HG03558 (cell line): Measurements from ENCODE around the gene PER2.
"Not testable (repeated sequence)": the region's sequence is repeated elsewhere in the genome, so short reads cannot be mapped to it uniquely, and the experiment has no call there.

Experiments
- ATAC-seq: cut with Tn5 transposase; IDR thresholded peaks from one replicate; pipeline ENCODE4 v1.9.1; 2021; ENCODE audit warnings: moderate number of reproducible peaks; ENCODE audit not compliant: unreplicated experiment; ENCODE audit errors: extremely low read depth

The PER2 gene, protein sequence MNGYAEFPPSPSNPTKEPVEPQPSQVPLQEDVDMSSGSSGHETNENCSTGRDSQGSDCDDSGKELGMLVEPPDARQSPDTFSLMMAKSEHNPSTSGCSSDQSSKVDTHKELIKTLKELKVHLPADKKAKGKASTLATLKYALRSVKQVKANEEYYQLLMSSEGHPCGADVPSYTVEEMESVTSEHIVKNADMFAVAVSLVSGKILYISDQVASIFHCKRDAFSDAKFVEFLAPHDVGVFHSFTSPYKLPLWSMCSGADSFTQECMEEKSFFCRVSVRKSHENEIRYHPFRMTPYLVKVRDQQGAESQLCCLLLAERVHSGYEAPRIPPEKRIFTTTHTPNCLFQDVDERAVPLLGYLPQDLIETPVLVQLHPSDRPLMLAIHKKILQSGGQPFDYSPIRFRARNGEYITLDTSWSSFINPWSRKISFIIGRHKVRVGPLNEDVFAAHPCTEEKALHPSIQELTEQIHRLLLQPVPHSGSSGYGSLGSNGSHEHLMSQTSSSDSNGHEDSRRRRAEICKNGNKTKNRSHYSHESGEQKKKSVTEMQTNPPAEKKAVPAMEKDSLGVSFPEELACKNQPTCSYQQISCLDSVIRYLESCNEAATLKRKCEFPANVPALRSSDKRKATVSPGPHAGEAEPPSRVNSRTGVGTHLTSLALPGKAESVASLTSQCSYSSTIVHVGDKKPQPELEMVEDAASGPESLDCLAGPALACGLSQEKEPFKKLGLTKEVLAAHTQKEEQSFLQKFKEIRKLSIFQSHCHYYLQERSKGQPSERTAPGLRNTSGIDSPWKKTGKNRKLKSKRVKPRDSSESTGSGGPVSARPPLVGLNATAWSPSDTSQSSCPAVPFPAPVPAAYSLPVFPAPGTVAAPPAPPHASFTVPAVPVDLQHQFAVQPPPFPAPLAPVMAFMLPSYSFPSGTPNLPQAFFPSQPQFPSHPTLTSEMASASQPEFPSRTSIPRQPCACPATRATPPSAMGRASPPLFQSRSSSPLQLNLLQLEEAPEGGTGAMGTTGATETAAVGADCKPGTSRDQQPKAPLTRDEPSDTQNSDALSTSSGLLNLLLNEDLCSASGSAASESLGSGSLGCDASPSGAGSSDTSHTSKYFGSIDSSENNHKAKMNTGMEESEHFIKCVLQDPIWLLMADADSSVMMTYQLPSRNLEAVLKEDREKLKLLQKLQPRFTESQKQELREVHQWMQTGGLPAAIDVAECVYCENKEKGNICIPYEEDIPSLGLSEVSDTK (N-terminal part only)

DNA sequence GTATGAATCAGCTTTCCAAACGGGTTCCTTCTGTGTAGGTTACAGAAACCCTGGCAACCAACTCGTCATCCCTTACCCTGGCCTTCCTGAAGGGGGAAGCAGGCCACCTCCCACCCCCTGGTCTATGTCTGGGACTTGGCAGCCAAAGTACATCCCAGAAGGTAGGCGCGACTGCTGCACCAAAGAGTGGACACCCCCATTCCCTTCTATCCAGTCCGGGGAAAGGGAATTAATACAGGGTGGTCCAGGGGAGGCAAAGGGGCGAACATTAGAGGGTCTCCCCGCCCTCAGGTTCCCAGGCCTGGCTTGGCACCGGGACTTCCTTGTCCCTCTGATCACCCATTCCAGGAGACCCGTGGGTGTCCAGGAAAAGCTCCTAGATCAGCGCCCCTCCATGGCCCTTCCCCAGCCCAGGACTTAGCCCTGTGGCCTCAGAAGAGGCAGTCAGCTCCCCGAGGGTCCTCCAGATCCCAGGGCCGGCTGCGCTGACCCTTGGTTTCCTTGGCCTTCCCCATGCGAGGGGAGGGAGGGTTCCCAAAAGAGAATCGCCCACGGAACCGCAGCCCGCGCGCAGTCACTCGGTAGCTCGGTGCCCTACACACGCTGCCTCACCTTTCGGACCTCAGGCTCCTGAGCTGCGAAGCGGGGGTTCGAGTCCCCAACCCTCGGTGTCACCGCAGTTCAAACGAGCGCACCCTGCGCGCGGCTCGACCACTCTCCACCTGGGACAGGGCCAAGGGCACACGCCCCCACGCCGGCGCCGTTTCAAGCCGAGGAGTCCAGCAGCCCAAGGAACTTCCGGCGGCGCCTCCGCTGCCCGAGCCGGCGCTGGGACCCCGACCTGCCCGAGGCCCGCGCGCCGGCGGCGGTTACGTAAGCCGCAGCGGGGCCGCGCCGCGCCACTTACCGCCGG is at the start of gene PER2:
TSS of gene PER2 (minus strand) at position 874 of the 913 bp plus-strand sequence. CDS start 10,674 bp downstream, outside the sequence.
- ATAC-seq: peak; percentile 9

DNA sequence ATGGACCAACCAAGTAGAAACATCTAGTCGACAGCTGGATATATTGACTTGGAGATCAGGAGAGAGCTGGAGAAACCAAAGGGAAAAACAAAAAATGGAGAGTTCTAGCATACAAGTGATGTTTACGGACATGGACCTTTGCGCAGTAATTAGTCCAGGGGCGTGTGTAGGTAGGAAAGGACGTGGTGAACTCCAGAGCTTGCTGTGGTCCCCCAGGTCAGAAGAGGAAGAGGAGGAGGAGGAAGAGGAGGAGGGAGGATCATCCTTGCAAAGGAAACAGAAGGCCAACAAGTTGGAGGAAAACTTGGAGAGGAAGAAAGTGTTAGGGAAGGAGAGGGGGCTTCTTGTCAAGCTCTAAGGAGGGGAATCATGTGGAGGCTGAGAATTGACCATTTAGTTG is 49.4 kb upstream of the PER2 start:
- ATAC-seq: no peak

DNA sequence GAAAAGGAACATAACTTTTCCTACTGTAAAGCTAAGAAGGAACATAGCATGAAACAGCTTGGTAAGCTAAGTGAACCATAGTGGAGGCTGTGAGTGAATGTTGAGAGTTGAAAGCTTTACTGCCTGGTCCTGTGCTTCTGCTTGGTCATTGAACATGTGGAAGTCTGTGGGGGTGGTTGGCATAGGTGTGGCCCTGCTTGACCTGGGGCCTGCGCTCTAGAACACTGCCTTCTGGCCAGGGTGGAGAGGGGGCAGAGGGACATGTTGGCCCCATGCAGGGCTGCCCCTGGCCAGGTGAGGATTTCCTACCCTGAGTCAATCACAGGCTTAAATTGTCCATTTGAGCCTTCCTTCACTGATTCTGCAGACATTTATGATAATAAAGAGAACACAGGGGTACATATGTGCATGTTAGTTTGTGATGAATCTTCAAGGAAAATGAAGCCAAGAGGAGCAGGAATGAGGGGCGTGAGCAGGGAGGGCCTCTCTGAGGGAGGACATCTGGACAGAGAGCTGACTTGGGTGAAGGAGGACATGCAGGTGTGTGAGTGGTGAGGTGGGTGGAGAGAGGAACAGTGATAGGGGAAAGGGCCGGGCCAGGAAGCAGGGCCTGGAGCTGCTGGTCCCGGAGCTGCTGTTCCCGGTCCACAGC is 48.5 kb upstream of the PER2 start:
- ATAC-seq: no peak

DNA sequence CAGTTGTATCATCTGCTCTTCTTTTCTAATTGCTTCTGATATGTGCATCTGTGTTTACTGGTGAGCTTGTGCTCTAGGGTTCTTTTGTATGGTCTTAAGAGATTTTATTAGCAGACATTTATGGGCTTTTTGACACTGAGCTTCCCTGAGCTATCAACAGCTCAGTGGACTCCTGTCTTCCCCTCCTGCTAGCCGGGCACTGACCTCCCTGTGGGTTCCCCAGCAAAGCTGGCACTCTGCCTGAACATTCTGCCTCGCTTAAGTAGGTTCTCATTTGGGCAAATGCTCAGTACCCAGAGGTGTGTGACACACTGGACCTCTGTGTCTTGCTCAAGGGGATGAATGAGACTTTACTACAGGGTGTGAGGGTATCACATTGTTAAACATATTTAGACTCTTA is 47.7 kb upstream of the PER2 start:
- ATAC-seq: no peak

DNA sequence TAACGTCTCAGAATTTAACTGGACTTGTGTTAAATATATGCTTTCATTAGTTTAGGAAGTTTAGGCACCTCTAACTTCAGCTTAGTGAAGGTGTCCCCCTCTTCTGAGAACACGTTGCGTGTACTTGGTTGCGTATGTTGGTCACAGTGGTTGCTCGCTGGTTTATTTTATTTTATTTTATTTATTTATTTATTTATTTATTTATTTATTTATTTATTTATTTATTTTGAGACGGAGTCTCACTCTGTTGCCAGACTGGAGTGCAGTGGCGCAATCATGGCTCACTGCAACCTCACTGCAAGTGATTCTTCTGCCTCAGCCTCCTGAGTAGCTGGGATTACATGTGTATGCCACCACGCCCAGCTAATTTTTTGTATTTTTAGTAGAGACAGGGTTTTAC is 47.2 kb upstream of the PER2 start:
- not testable (repeated sequence) for ATAC-seq

DNA sequence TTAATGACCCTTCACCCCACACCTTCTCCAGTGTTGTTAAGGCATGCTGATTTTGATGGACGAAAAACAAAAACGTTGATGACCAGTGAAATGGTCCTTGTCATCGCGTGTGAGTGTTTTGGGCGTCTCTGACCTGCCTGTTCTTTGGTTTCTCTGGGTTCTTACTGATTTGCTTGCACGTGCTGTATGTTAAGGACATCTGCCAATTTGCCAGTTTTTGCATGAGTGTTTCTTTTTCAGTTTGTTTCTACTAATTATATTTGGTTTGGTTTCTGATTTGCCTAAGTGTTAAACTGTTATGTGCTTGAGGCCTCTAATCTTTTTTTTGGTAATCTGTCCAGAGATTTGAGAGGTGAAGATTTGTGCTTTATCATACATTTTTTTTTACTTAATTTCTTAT is 46.5 kb upstream of the PER2 start:
- no peak for ATAC-seq

DNA sequence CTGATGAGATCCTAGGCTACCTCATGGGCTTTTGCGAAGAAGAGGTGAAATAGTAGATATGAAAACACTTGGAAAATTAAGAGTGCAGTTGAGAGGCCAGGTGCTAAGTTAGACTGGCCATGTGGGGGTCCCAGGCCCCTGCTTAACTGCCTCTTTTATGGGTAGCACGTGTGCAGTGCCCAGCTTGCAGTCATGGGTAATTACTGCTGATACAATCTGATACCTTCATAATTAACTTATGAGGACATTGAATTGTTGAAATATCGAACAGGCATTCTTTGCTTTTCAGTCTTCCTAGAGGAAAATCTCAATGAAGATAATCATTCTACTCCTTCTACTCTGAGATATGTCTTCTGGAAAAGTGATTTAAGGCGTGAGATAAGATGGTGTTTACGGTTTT is 43.5 kb upstream of the PER2 start:
- no peak for ATAC-seq

DNA sequence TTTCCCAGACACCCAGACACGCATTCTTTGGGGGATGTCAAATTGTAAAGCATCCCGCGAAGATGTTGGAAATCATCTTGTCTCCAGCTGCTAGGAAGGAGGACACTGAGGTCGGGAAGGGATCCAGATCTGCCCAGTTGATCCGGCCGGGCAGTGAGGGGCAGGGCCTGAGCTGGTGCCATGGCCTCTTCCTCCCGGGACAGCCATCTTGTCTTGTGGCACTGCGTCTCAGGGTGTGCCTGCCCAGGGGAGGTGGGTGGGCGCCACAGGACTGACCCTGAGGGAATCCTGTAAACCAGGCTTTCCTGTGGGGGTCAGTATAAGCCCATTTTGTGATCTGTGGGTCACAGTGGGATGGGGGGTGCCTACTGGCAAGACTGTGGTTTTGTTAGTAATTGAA is 42.0 kb upstream of the PER2 start:
- no peak for ATAC-seq

DNA sequence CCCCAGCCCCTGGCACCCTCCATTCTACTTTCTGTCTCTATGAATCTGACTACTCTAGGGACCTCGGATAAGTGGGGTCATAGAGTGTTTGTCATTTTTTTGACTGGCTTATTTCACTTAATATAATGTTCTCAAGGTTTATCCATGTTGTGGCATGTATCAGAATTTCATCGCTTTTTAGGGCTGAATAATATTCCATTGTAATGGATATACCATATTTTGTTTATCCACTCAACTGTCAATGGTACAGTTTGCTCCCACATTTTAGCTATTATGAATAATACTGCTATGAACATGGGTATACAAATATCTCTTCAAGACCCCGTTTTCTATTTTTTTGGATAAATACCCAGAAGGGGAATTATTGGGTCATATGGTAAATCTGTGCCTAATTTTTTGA is 39.3 kb upstream of the PER2 start:
- ATAC-seq: no peak

DNA sequence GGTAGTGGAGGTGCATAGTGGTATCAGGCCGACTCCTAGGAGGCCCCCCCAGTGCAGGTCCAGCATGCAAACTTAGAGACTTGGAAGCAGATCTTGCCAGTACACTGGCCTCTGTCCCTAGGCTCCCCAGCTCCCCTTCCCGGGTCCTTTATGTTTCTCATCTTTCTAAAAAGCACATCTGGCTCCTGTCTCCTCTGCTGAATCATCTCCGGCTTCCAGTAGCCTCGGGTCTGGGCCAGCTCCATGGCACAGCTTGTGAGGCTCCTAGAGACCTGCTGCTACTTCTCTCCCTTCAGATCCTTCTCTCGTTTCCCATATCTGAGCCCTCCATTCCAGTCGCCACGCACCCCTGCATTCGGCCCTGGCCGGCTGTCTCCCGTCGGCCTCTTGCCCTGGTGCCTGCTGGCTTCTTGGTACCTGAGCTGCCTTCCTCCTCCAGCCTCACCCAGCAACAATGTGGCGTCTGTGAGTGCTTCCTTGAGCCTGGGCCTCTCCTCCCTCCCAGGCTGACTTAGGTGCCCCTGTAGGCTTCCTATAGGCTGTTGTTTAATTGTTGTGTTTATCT is 38.5 kb upstream of the PER2 start:
- no peak for ATAC-seq

DNA sequence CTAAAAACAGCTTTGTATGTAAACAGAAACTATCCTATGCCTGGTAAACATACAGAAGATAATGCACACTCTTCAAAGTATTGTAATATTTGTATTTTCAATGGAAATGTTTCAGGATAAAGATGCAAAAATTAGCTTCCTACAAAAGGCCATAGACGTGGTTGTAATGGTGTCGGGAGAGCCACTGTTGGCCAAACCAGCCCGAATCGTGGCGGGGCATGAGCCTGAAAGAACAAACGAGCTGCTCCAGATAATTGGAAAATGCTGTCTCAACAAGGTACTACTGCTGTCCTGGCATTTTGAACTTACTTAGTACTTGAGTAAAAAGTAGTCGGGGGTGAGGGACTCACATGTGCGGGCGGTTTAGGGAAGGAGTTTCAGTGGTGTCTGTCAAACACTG is 37.3 kb upstream of the PER2 start:
- ATAC-seq: no peak

DNA sequence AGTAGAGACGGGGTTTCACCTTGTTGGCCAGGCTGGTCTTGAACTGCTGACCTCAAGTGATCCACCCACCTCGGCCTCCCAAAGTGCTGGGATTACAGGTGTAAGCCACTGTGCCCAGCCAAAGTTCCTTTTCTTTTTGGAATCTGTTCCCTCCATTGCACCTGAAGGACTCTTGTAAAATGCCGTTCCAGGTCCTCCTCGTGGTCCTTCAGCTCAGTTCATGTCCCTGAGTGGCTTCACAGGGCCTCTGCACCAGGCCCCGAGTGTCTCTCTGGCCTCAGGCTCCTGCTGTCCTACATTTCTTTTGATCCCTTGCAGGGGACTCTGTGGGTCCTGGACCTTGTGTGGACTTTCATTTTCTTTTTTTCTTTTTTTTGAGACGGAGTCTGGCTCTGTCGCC is 35.8 kb upstream of the PER2 start:
- not testable (repeated sequence) for ATAC-seq

DNA sequence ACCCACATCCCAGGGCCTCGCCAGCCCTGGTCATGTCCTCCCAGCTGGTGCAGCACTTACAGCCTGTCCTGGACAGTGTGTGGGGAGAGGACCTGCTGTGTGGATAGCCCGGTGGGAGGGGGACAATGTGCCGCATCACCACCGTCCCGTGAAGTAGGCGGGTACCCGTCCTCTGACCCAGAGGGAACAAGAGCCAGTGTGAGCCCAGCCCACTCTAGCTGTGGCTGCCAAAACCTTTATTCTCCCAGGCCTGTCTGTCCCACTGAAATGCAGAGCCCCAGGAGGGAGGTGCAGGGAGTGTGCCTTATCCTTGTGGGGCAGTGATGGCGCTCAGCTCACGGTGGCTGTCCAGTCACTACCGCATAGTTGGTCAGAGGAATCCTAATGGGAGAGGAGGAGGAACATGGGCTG is 33.6 kb upstream of the PER2 start:
- ATAC-seq: no peak

DNA sequence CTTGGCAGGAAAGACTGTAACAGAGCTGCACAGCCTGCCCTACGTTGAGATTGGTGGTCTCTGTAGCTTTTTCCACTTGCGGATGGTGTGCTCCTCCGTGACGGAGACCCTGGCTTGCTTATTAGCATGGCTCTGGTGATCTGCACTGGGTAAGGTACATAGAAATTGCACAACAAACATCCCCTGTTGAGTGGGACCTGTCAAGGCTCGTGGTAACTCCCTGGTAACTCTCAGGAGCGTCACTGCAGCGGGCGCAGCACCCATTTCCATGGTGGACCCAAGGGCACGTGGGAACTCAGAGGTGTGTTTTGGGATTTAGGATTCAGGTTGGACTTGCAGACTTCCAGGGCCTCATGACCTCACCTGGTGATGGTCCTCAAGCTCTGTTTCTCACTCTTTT is 33.1 kb upstream of the PER2 start:
- no peak for ATAC-seq

DNA sequence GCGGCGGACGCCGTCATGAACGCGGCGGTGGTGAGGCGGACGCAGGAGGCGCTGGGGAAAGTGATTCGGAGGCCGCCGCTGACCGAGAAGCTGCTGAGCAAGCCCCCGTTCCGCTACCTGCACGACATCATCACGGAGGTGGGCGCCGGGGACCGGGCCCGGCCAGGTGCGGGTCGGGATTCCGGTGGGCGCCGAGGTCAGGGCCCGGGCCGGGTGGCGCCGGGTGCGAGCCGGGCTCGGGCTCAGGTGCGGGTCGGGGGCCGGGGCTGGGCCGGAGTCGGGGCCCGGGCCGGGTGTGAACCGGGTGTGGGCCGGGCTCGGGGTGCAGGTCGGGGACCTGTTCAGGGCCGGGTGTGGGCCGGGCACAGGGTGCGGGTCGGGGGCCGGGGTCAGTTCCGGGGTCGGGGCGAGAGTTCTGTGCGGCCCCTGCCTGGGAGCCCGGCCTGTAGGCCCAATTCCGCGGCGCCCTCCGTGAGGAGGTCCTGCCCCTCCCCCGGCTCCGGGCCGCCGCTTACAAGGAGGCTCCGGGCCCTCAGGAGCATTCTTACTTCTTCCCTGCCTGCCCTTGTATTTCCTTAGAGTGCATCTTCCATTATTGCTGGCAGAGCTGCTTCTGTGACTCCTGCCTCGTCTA is 32.4 kb upstream of the PER2 start:
- ATAC-seq: no peak

DNA sequence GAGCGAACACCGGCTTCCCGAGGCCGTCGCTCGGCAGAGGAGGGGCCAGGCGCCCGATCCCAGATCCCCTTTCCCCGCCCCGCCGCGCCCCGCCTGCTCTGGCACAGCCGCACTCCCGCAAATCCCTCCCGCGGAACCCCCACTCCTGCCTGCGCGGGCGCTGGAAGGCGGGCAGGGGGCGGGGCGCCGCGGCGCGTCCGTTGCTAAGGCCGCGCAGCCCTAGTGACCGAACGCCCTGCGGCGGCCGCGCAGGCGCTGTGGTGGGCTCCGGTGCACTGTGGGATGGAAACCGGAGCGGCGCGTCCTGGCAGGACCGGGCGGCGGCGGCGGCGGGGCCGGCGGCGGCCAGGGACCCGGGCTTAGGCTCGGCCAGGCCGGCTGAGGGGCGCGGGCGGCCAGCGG is 31.8 kb upstream of the PER2 start, which contains the start of gene TRAF3IP1:
TSS of gene TRAF3IP1 (plus strand) at position 273 of the 402 bp plus-strand sequence. CDS start 145 bp downstream, outside the sequence.
- ATAC-seq: peak; percentile 92

DNA sequence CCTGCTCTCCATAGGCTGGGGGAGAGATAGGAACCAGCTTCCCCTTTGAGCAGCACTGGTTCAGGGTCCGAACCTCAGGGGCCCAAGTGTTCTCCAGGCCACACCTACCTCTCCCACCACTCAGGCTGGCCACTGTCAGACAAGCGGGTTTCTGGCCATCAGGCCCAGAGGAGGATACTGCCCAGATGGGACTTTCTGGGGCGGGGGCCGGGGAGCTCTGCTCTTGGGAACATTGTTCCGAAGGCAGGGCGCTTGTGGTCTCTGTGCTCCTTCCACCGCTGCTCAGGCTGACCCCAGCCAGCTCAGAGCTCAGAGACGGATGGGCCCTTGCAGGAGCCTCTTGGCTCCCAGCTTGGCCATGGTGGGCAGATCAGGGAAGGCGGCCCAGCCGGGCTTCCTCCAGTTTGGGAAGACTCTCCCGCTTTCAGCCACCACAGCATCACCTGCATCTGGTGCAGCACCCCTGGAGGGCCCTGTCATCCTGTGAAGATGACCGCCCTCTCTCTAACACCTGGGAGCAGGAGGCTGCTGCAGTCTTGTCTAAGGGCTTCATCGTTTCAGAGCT is 26.7 kb upstream of the PER2 start:
- no peak for ATAC-seq

DNA sequence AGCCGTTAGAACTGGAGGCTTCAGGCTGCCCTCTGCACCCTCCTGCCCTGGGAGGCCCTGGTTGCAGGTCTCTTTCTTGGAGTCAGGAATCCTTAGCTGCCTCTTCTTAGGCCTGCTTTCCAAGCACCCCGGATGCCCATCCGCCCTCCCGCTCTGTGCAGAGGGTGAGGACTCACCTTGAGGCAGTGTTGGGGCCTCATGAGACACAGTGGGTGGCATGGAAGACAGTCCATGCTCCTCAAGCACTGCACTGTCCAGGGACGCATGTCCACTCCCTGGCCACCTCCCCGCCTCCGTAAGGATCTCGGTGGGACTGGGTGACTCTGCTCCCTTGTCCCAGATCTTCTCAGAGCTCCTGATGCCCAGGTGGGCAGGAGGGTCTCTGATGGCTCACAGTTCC is 26.2 kb upstream of the PER2 start:
- ATAC-seq: no peak
